Measurements from ENCODE around the gene PCDH19. TPM values are rescaled to one million over a fixed set of nuclear protein-coding genes. Genes with fewer than 3 reads are reported as not detected.

The PCDH19 gene
- total RNA-seq, 6 donors from 2014 or later, result 0.10 to 1.0 (median 0.19) TPM

GRCh38 chrX:100355680-100356079, 54.4 kb downstream of the PCDH19 start:
- no peaks in the 10 kb centered on the region for H3K27me3 ChIP-seq
- H3K4me3 ChIP-seq, result no peak overlapping the region
- ATAC-seq (ENCODE audit: low FRiP score in 2 of 2), result no peak
- DNase-seq, result no peak
- H3K4me1 ChIP-seq, result no peaks in the 10 kb centered on the region
- no peaks in the 10 kb centered on the region for H3K36me3 ChIP-seq
- no peaks in the 10 kb centered on the region for H3K9me3 ChIP-seq
- no peak for TF ChIP-seq POLR2AphosphoS5 (IDR thresholded peaks at IDR 0.05)
- no peak for TF ChIP-seq EP300 (IDR thresholded peaks at IDR 0.05)
- no peak for TF ChIP-seq POLR2A (IDR thresholded peaks at IDR 0.05)
- TF ChIP-seq CTCF (IDR thresholded peaks at IDR 0.05), result no peak
- 54 to 63% methylated on average over 3 of the region's 3 CpGs for WGBS, 2 donors
- H3K27ac ChIP-seq, result no peak overlapping the region

GRCh38 chrX:100353326-100353725, 56.7 kb downstream of the PCDH19 start:
- no peak overlapping the region for H3K4me3 ChIP-seq
- no peaks in the 10 kb centered on the region for H3K4me1 ChIP-seq
- H3K27ac ChIP-seq, result no peak overlapping the region
- 59 to 61% methylated on average over 4 of the region's 4 CpGs for WGBS, 2 donors
- TF ChIP-seq CTCF (IDR thresholded peaks at IDR 0.05) (no peak), POLR2AphosphoS5 (IDR thresholded peaks at IDR 0.05) (no peak), EP300 (IDR thresholded peaks at IDR 0.05) (no peak), POLR2A (IDR thresholded peaks at IDR 0.05) (no peak)
- H3K9me3 ChIP-seq, result no peaks in the 10 kb centered on the region
- H3K27me3 ChIP-seq, result no peaks in the 10 kb centered on the region
- ATAC-seq (ENCODE audit: low FRiP score in 2 of 2), result no peak
- DNase-seq, result no peak
- no peaks in the 10 kb centered on the region for H3K36me3 ChIP-seq

- Histone ChIP-seq H3K27me3 (no peaks in the 10 kb centered on the region), H3K36me3 (no peaks in the 10 kb centered on the region), H3K4me3 (no peak overlapping the region), H3K27ac (no peak overlapping the region), H3K4me1 (no peaks in the 10 kb centered on the region), H3K9me3 (no peaks in the 10 kb centered on the region)
- WGBS, 2 donors, result 61 to 86% methylated on average over 5 of the region's 5 CpGs
- DNase-seq (no peak), ATAC-seq (ENCODE audit: low FRiP score in 2 of 2) (no peak)
- TF ChIP-seq POLR2A (IDR thresholded peaks at IDR 0.05) (no peak), POLR2AphosphoS5 (IDR thresholded peaks at IDR 0.05) (no peak), CTCF (IDR thresholded peaks at IDR 0.05) (no peak), EP300 (IDR thresholded peaks at IDR 0.05) (no peak)
Measured at GRCh38 chrX:100350704-100351489, 59.2 kb downstream of the PCDH19 start.

- Histone ChIP-seq H3K4me1 (no peaks in the 10 kb centered on the region), H3K27me3 (no peaks in the 10 kb centered on the region), H3K36me3 (no peaks in the 10 kb centered on the region), H3K4me3 (no peak overlapping the region), H3K9me3 (no peaks in the 10 kb centered on the region), H3K27ac (no peak overlapping the region)
- ATAC-seq (ENCODE audit: low FRiP score in 2 of 2) (no peak), DNase-seq (no peak)
- TF ChIP-seq POLR2AphosphoS5 (IDR thresholded peaks at IDR 0.05), result no peak
- TF ChIP-seq POLR2A (IDR thresholded peaks at IDR 0.05), result no peak
- TF ChIP-seq CTCF (IDR thresholded peaks at IDR 0.05), result no peak
- TF ChIP-seq EP300 (IDR thresholded peaks at IDR 0.05), result no peak
Measured at GRCh38 chrX:100349391-100349790, 60.7 kb downstream of the PCDH19 start.

- H3K27ac ChIP-seq, result no peak overlapping the region
- H3K27me3 ChIP-seq, result no peaks in the 10 kb centered on the region
- no peaks in the 10 kb centered on the region for H3K4me1 ChIP-seq
- no peaks in the 10 kb centered on the region for H3K9me3 ChIP-seq
- ATAC-seq (ENCODE audit: low FRiP score in 2 of 2), result no peak
- no peak overlapping the region for H3K4me3 ChIP-seq
- H3K36me3 ChIP-seq, result no peaks in the 10 kb centered on the region
- TF ChIP-seq POLR2A (IDR thresholded peaks at IDR 0.05), result no peak
- no peak for TF ChIP-seq EP300 (IDR thresholded peaks at IDR 0.05)
- no peak for TF ChIP-seq CTCF (IDR thresholded peaks at IDR 0.05)
- no peak for TF ChIP-seq POLR2AphosphoS5 (IDR thresholded peaks at IDR 0.05)
- 73 to 93% methylated on average over 4 of the region's 4 CpGs for WGBS, 2 donors
- DNase-seq, result no peak
Measured at GRCh38 chrX:100341142-100341510, 68.9 kb downstream of the PCDH19 start.
